ENCODE measurements around the gene PGGHG. TPM values are rescaled to one million over a fixed set of nuclear protein-coding genes. Genes with fewer than 3 reads are reported as not detected.
"Not testable (repeated sequence)": the region's sequence is repeated elsewhere in the genome, so short reads cannot be mapped to it uniquely, and the experiment has no call there.

PGGHG gene
- polyA plus RNA-seq, 1 donor (not counting 4 experiments of a cell fraction or from before 2014, with no cell fraction given), result 4.3 TPM

DNA sequence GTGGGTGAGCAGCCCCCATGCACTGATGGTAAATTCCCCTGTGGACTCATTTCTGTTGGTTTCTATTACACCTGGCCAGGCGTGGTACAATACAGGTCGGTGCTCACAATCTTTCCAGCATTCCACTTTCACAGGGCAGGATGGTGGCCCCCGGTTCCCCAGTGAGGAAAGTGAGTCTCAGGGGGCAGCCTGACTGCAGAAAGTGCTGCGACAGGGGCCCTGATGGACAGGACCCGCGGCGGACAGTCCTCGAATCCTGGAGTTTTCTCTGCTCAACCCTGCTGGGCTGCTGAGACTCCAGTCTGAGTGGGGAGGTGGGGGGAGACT is 3.1 kb upstream of the PGGHG start:
- Histone ChIP-seq H3K27ac (ENCODE audit: control insufficient read depth, insufficient read depth, low read length) (no peak overlapping the region), H3K9me1 (ENCODE audit: control insufficient read depth, extremely low read depth, insufficient read depth, low read length) (no peaks in the 10 kb centered on the region), H3K36me3 (ENCODE audit: control insufficient read depth in 2 of 2, extremely low read depth in 1 of 2, insufficient read depth in 2 of 2, low read length in 2 of 2) (no peaks in the 10 kb centered on the region), H3K27me3 (ENCODE audit: control insufficient read depth, extremely low read depth, insufficient read depth, low read length) (peaks cover 54% of the 10 kb centered on the region), H3K9me3 (ENCODE audit: control insufficient read depth, low read depth, low read length) (no peaks in the 10 kb centered on the region), H4K20me1 (ENCODE audit: control insufficient read depth, extremely low read depth, insufficient read depth, low read length) (no peaks in the 10 kb centered on the region), H3K79me2 (ENCODE audit: control insufficient read depth, insufficient read depth, low read length) (no peaks in the 10 kb centered on the region), H3K4me2 (ENCODE audit: control insufficient read depth, extremely low read depth, insufficient read depth, low read depth, low read length) (no peak overlapping the region), H3K4me3 (ENCODE audit: control insufficient read depth in 2 of 3, extremely low read depth in 1 of 3, insufficient read depth in 2 of 3, low read depth in 1 of 3, low read length in 3 of 3) (no peak overlapping the region), H2AFZ (ENCODE audit: control insufficient read depth, low read length) (no peak overlapping the region), H3K4me1 (ENCODE audit: control insufficient read depth, extremely low read depth, insufficient read depth, low read length) (peaks cover 7% of the 10 kb centered on the region), H3K9ac (ENCODE audit: control insufficient read depth, extremely low read depth, insufficient read depth, low read length) (no peak overlapping the region)
- no peak for FAIRE-seq
- dilution Hi-C loops (cut with MboI; ENCODE audit: extremely low pct_ligation_motif_present, low sequenced_read_pairs), result no loop called here
- no peak for DNase-seq (ENCODE audit: low read depth, low spot score)
- TF ChIP-seq EZH2 (IDR thresholded peaks at IDR 0.05; ENCODE audit: low read length), result no peak
- TF ChIP-seq, protein P1, sequence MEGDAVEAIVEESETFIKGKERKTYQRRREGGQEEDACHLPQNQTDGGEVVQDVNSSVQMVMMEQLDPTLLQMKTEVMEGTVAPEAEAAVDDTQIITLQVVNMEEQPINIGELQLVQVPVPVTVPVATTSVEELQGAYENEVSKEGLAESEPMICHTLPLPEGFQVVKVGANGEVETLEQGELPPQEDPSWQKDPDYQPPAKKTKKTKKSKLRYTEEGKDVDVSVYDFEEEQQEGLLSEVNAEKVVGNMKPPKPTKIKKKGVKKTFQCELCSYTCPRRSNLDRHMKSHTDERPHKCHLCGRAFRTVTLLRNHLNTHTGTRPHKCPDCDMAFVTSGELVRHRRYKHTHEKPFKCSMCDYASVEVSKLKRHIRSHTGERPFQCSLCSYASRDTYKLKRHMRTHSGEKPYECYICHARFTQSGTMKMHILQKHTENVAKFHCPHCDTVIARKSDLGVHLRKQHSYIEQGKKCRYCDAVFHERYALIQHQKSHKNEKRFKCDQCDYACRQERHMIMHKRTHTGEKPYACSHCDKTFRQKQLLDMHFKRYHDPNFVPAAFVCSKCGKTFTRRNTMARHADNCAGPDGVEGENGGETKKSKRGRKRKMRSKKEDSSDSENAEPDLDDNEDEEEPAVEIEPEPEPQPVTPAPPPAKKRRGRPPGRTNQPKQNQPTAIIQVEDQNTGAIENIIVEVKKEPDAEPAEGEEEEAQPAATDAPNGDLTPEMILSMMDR (optimal IDR thresholded peaks at IDR 0.05 in 1 of 3, IDR thresholded peaks at IDR 0.05 in 1 of 3, conservative IDR thresholded peaks at IDR 0.05 in 1 of 3; ENCODE audit: extremely low read depth in 1 of 3, insufficient read depth in 2 of 3, low read length in 3 of 3), result no peak

DNA sequence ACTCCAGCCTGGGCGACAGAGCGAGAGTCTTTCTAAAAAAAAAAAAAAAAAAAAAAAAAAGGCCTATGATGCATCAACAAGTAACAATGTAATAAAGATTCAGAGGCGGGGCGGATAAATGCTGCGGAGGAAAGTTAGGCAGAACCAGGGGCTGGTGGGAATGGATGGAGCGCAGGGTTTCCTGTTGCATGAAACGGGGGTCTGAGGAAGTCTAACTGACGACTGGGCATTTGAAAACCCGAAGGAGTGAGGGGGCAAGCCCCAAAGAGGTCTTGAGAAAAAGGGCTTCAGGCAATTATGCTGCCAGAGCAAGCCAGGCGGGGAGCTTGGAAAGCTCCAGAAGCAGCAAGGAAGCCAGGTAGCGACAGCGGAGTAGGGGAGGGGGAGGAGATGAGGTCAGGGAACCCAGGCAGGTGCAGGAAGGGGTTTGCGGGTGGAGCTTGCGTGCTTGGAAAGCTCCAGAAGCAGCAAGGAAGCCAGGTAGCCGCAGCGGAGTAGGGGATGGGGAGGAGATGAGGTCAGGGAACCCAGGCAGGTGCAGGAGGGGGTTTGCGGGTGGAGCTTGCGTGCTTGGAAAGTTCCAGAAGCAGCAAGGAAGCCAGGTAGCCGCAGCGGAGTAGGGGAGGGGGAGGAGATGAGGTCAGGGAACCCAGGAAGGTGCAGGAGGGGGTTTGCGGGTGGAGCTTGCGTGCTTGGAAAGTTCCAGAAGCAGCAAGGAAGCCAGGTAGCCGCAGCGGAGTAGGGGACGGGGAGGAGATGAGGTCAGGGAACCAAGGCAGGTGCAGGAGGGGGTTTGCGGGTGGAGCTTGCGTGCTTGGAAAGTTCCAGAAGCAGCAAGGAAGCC is 1.7 kb upstream of the PGGHG start:
- H3K27ac ChIP-seq (ENCODE audit: control insufficient read depth, insufficient read depth, low read length); H3K36me3 ChIP-seq (ENCODE audit: control insufficient read depth in 2 of 2, extremely low read depth in 1 of 2, insufficient read depth in 2 of 2, low read length in 2 of 2); dilution Hi-C loops (cut with MboI; ENCODE audit: extremely low pct_ligation_motif_present, low sequenced_read_pairs); DNase-seq (ENCODE audit: low read depth, low spot score); H2AFZ ChIP-seq (ENCODE audit: control insufficient read depth, low read length); H3K4me1 ChIP-seq (ENCODE audit: control insufficient read depth, extremely low read depth, insufficient read depth, low read length); H3K4me3 ChIP-seq (ENCODE audit: control insufficient read depth in 2 of 3, extremely low read depth in 1 of 3, insufficient read depth in 2 of 3, low read depth in 1 of 3, low read length in 3 of 3); H3K9me1 ChIP-seq (ENCODE audit: control insufficient read depth, extremely low read depth, insufficient read depth, low read length); H3K79me2 ChIP-seq (ENCODE audit: control insufficient read depth, insufficient read depth, low read length); H3K9ac ChIP-seq (ENCODE audit: control insufficient read depth, extremely low read depth, insufficient read depth, low read length); FAIRE-seq; H3K9me3 ChIP-seq (ENCODE audit: control insufficient read depth, low read depth, low read length); H4K20me1 ChIP-seq (ENCODE audit: control insufficient read depth, extremely low read depth, insufficient read depth, low read length); H3K4me2 ChIP-seq (ENCODE audit: control insufficient read depth, extremely low read depth, insufficient read depth, low read depth, low read length): not testable (repeated sequence)
- H3K27me3 ChIP-seq (ENCODE audit: control insufficient read depth, extremely low read depth, insufficient read depth, low read length), result peaks cover 40% of the 10 kb centered on the region

All from keratinocyte (primary cell).